Suprapubic skin (tissue), 4 donors: ENCODE results near the gene FAM20B.

Experiments
- CTCF ChIP-seq, 2 donors: fragments of 200-600 bp in 1 of 2; fragments of 450-650 bp in 1 of 2; sonication (generic) in 1 of 2; IDR thresholded peaks; one replicate each; pipeline ENCODE4 v1.5.1; 2016 to 2019; ENCODE audit warnings: antibody characterized with exemption in 2 of 2, mild to moderate bottlenecking in 1 of 2, moderate library complexity in 1 of 2
- EP300 ChIP-seq: sonication (generic); formaldehyde crosslinking; IDR thresholded peaks from one replicate; pipeline ENCODE4 v1.6.1; 2017; ENCODE audit warnings: antibody characterized with exemption
- POLR2A ChIP-seq, 2 donors: fragments of 450-650 bp; IDR thresholded peaks; one replicate each; pipeline ENCODE4 v1.6.1; 2017; ENCODE audit warnings: antibody characterized with exemption in 2 of 2, mild to moderate bottlenecking in 2 of 2, moderate library complexity in 2 of 2
- POLR2AphosphoS5 ChIP-seq, 3 donors: sonication (generic); formaldehyde crosslinking; IDR thresholded peaks; one replicate each; pipeline ENCODE4 v1.6.1; 2017; ENCODE audit warnings: antibody characterized with exemption in 3 of 3

GRCh38 chr1:179042700-179043099 is 17.0 kb downstream of the FAM20B start:
- TF ChIP-seq CTCF (IDR thresholded peaks at IDR 0.05), result no peak
- TF ChIP-seq POLR2A (IDR thresholded peaks at IDR 0.05), result no peak
- no peak for TF ChIP-seq POLR2AphosphoS5 (IDR thresholded peaks at IDR 0.05)
- no peak for TF ChIP-seq EP300
